GM23338 (cell line): ENCODE measurements around the gene ADGRB2. TPM values are rescaled to one million over a fixed set of nuclear protein-coding genes. Genes with fewer than 3 reads are reported as not detected.
A peak's percentile ranks its signal among the peaks of the same experiment; 100 is the strongest.

Experiments
- ATAC-seq: fragments of 200-7000 bp; cut with Tn5 transposase; 3 replicates; pipeline ENCODE4 v1.9.1; 2020
- DNase-seq: peaks from one replicate; pipeline ENCODE4 v3.0.0-alpha.2; 2015; ENCODE audit warnings: low spot score
- H2AFZ ChIP-seq: fragments of 200-600 bp; sonication (generic); 2 replicates; pipeline ENCODE4 v1.8.0; 2016; ENCODE audit warnings: antibody characterized with exemption, mild to moderate bottlenecking, moderate library complexity
- H3F3A ChIP-seq: fragments of 200-600 bp; sonication (generic); replicated peaks from 2 replicates; pipeline ENCODE4 v1.8.0; 2017; ENCODE audit warnings: antibody characterized with exemption, mixed run types, low read depth
- H3K27ac ChIP-seq: fragments of 200-600 bp; sonication (generic); 2 replicates; pipeline ENCODE4 v1.6.1; 2016; ENCODE audit warnings: low read depth
- H3K27me3 ChIP-seq: fragments of 200-600 bp; sonication (generic); 2 replicates; pipeline ENCODE4 v1.8.0; 2016; ENCODE audit warnings: mild to moderate bottlenecking, mixed run types, moderate library complexity; ENCODE audit not compliant: insufficient read depth
- H3K36me3 ChIP-seq: fragments of 200-600 bp; sonication (generic); 2 replicates; pipeline ENCODE4 v1.8.0; 2016; ENCODE audit warnings: mild to moderate bottlenecking; ENCODE audit not compliant: insufficient read depth
- H3K4me1 ChIP-seq: fragments of 200-600 bp; sonication (generic); 2 replicates; pipeline ENCODE4 v1.8.0; 2016; ENCODE audit warnings: mild to moderate bottlenecking, moderate library complexity; ENCODE audit not compliant: insufficient read depth
- H3K4me2 ChIP-seq: fragments of 200-600 bp; sonication (generic); 2 replicates; pipeline ENCODE4 v1.7.1; 2017; ENCODE audit warnings: mixed run types
- H3K4me3 ChIP-seq: fragments of 200-600 bp; sonication (generic); 2 replicates; pipeline ENCODE4 v1.6.1; 2016; ENCODE audit warnings: mixed run types
- H3K79me2 ChIP-seq: fragments of 200-600 bp; sonication (generic); replicated peaks from 2 replicates; pipeline ENCODE4 v1.8.0; 2017; ENCODE audit warnings: mild to moderate bottlenecking; ENCODE audit not compliant: insufficient read depth
- H3K9me2 ChIP-seq: fragments of 200-600 bp; sonication (generic); 2 replicates; pipeline ENCODE4 v1.8.0; 2017; ENCODE audit not compliant: insufficient read depth
- H4K20me1 ChIP-seq: fragments of 200-600 bp; sonication (generic); replicated peaks from 2 replicates; pipeline ENCODE4 v1.8.0; 2017; ENCODE audit warnings: mild to moderate bottlenecking; ENCODE audit not compliant: insufficient read depth
- H3K27ac Mint-ChIP-seq: 2 replicates; pipeline ENCODE4 v1.8.0; 2020; ENCODE audit warnings: inconsistent platforms, mild to moderate bottlenecking, moderate library complexity, mixed read lengths
- H3K27me3 Mint-ChIP-seq: 3 replicates; pipeline ENCODE4 v1.8.0; 2022; ENCODE audit warnings: low read depth, mild to moderate bottlenecking, moderate library complexity, mixed read lengths, inconsistent platforms; ENCODE audit not compliant: insufficient read depth, poor library complexity
- H3K36me3 Mint-ChIP-seq: 3 replicates; pipeline ENCODE4 v1.8.0; 2021; ENCODE audit warnings: low read depth, mild to moderate bottlenecking, inconsistent platforms, moderate library complexity, mixed read lengths
- H3K4me1 Mint-ChIP-seq: 3 replicates; pipeline ENCODE4 v1.8.0; 2020; ENCODE audit warnings: mild to moderate bottlenecking, inconsistent platforms, mixed read lengths
- H3K4me3 Mint-ChIP-seq: 3 replicates; pipeline ENCODE4 v1.8.0; 2021; ENCODE audit warnings: moderate library complexity, mild to moderate bottlenecking, inconsistent platforms, mixed read lengths
- H3K9me3 Mint-ChIP-seq: 3 replicates; pipeline ENCODE4 v1.8.0; 2020; ENCODE audit warnings: moderate library complexity, mild to moderate bottlenecking, inconsistent platforms, mixed read lengths
- CREB1 ChIP-seq: fragments of 250-450 bp; sonication (Bioruptor Pico); IDR thresholded peaks from 2 replicates; pipeline ENCODE4 v1.5.0; 2020; ENCODE audit warnings: low read depth, mild to moderate bottlenecking, moderate library complexity
- CTCF ChIP-seq, 2 experiments: fragments of 200-600 bp in 1 of 2; sonication (generic) in 1 of 2; conservative IDR thresholded peaks; 2 replicates each; pipeline versions ENCODE4 v1.5.1 to v1.6.1; 2016 to 2017; ENCODE audit warnings: antibody characterized with exemption in 2 of 2, low read depth in 2 of 2, mild to moderate bottlenecking in 2 of 2, moderate library complexity in 1 of 2
- ETS1 ChIP-seq: IDR thresholded peaks from 2 replicates; pipeline ENCODE4 v1.6.1; 2016; ENCODE audit warnings: antibody characterized with exemption
- EZH2 ChIP-seq: fragments of 200-600 bp; sonication (generic); IDR thresholded peaks from one replicate; pipeline ENCODE4 v1.8.0; 2017; ENCODE audit warnings: antibody characterized with exemption, mild to moderate bottlenecking, low read depth; ENCODE audit not compliant: unreplicated experiment
- EZH2phosphoT487 ChIP-seq: fragments of 200-600 bp; sonication (generic); IDR thresholded peaks from one replicate; pipeline ENCODE4 v1.8.1; 2018; ENCODE audit warnings: antibody characterized with exemption; ENCODE audit not compliant: unreplicated experiment
- JUNB ChIP-seq: IDR thresholded peaks from one replicate; pipeline ENCODE4 v1.6.1; 2016; ENCODE audit warnings: antibody characterized with exemption; ENCODE audit not compliant: unreplicated experiment
- POLR2AphosphoS5 ChIP-seq: IDR thresholded peaks from 2 replicates; pipeline ENCODE4 v1.6.1; 2016; ENCODE audit warnings: antibody characterized with exemption, low read depth
- REST ChIP-seq: IDR thresholded peaks from one replicate; pipeline ENCODE4 v1.6.1; 2018; ENCODE audit warnings: antibody characterized with exemption; ENCODE audit not compliant: unreplicated experiment
- STAT1 ChIP-seq: IDR thresholded peaks from one replicate; pipeline ENCODE4 v1.6.1; 2016; ENCODE audit warnings: antibody characterized with exemption; ENCODE audit not compliant: unreplicated experiment
- ZNF114 ChIP-seq: fragments of 250-450 bp; sonication (Bioruptor Pico); IDR thresholded peaks from 2 replicates; pipeline ENCODE4 v1.5.0; 2020; ENCODE audit warnings: mild to moderate bottlenecking, moderate library complexity
- ZNF331 ChIP-seq: fragments of 250-450 bp; sonication (Bioruptor Pico); IDR thresholded peaks from 2 replicates; pipeline ENCODE4 v1.5.0; 2020; ENCODE audit warnings: low read depth, mild to moderate bottlenecking, moderate library complexity
- ZNF462 ChIP-seq: fragments of 250-450 bp; sonication (Bioruptor Pico); IDR thresholded peaks from 2 replicates; pipeline ENCODE4 v1.5.0; 2020; ENCODE audit warnings: mild to moderate bottlenecking, moderate library complexity
- polyA plus RNA-seq: library from polyadenylated mRNA; unstranded; fragments of >200 nt; fragmentation: Nextera tagmentation; extraction: Ambion mirVana; gene quantifications from 2 replicates; pipeline ENCODE4 v1.2.1, GENCODE V29; 2016
- total RNA-seq: library from RNA; depleted of rRNA; stranded (reverse); fragments of >200 nt; shearing (Covaris generic); gene quantifications from 2 replicates; pipeline ENCODE4 v1.2.3, GENCODE V29; 2014

Gene ADGRB2
- total and polyA plus RNA-seq, 2 experiments from 2014 or later, result 8.0 to 27.8 TPM

- DNase-seq (no peak), ATAC-seq (no peak)
- no peak overlapping the region for H3K4me3 Mint-ChIP-seq
- no peaks in the 10 kb centered on the region for H3K27me3 ChIP-seq
- H3K4me1 ChIP-seq, result no peaks in the 10 kb centered on the region; the same call in 1 of the 2 replicates
- no peaks in the 10 kb centered on the region for H4K20me1 ChIP-seq
- no peak overlapping the region for H3K4me2 ChIP-seq
- peaks cover 4% of the 10 kb centered on the region; the same call in 2 of the 3 replicates for H3K9me3 Mint-ChIP-seq
- no peak for TF ChIP-seq ZNF114 (CRISPR knock-in tag)
- no peak for TF ChIP-seq REST
- no peak for TF ChIP-seq CREB1 (CRISPR knock-in tag)
- TF ChIP-seq EZH2, result no peak
- no peak for TF ChIP-seq ZNF462 (CRISPR knock-in tag)
- no peak for TF ChIP-seq ETS1
- no peak for TF ChIP-seq JUNB
- TF ChIP-seq ZNF331 (CRISPR knock-in tag), result no peak
- no peak for TF ChIP-seq EZH2phosphoT487
- TF ChIP-seq POLR2AphosphoS5, result no peak
- TF ChIP-seq STAT1, result no peak
- no peak for TF ChIP-seq CTCF (conservative IDR thresholded peaks at IDR 0.05; ENCODE audit: low read depth in 2 of 2)
- no peak overlapping the region for H3K27ac ChIP-seq
- no peaks in the 10 kb centered on the region for H3F3A ChIP-seq
- H3K79me2 ChIP-seq, result no peaks in the 10 kb centered on the region
- no peaks in the 10 kb centered on the region for H3K9me2 ChIP-seq
- peaks cover 21% of the 10 kb centered on the region for H3K4me1 Mint-ChIP-seq
- no peak overlapping the region for H3K27ac Mint-ChIP-seq
- peaks cover 2% of the 10 kb centered on the region for H3K27me3 Mint-ChIP-seq
- no peaks in the 10 kb centered on the region for H3K36me3 ChIP-seq
- H3K36me3 Mint-ChIP-seq, result no peaks in the 10 kb centered on the region
- no peak overlapping the region for H3K4me3 ChIP-seq
- peak overlapping the region; percentile 73; the same call in 1 of the 2 replicates for H2AFZ ChIP-seq
Observed at GRCh38 chr1:31803610-31804009, 39.5 kb upstream of the ADGRB2 start.
